Measurements from ENCODE around the gene ARG2. TPM values are rescaled to one million over a fixed set of nuclear protein-coding genes. Genes with fewer than 3 reads are reported as not detected.

Gene ARG2
- total and polyA plus RNA-seq, 2 of the 4 experiments (the other 2 are of a cell fraction) = 1.1 to 2.5 TPM

DNA sequence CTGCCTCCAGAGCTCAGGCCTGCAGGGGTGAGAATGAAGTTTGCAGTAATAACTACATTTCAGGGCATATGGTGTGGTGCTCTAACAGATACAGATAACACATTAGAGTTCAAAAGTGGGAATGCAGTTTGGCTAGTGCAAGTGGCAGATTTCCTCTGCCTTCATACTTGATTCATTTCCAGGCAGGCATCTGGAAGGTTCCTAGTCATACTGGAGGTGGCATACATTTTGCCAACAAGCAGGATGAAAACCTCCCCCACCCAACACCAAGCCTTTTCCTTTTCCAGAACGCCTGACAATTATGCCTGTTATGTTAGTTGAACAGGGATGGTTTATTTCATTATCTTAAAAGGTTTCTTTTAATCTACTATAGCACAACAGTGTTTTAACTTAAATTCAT, 30.4 kb downstream of the ARG2 start:
- H4K8ac ChIP-seq (ENCODE audit: low read depth in 2 of 2, low read length in 2 of 2) = no peak overlapping the region
- H3K14ac ChIP-seq (replicated peaks; ENCODE audit: low read depth, low read length) = no peak overlapping the region
- H3K9me1 ChIP-seq (ENCODE audit: insufficient read depth, low read length) = peaks cover 6% of the 10 kb centered on the region
- peaks cover 46% of the 10 kb centered on the region for H3K36me3 ChIP-seq (ENCODE audit: control insufficient read depth, insufficient read depth, low read length)
- H4K5ac ChIP-seq (ENCODE audit: low read depth, low read length) = no peak overlapping the region
- no peak overlapping the region for H3K27ac ChIP-seq (ENCODE audit: insufficient read depth, low read length)
- no peak overlapping the region for H3K4me3 ChIP-seq (ENCODE audit: insufficient read depth, low read depth, low read length)
- H3K79me1 ChIP-seq (ENCODE audit: low read depth in 1 of 2, low read length in 2 of 2) = no peaks in the 10 kb centered on the region; a peak in 1 of 4 replicates
- H3K4me1 ChIP-seq (ENCODE audit: control insufficient read depth, insufficient read depth, low read length) = peaks cover 2% of the 10 kb centered on the region; the same call in 1 of the 2 replicates
- H2BK5ac ChIP-seq (ENCODE audit: low read depth, low read length, poor library complexity, severe bottlenecking) = no peak overlapping the region
- H2AK5ac ChIP-seq (ENCODE audit: low read depth, low read length) = no peak overlapping the region
- no peak overlapping the region for H2AK9ac ChIP-seq (replicated peaks; ENCODE audit: low read depth, low read length, poor library complexity)
- no peak overlapping the region for H2BK20ac ChIP-seq (ENCODE audit: low read depth, low read length)
- in situ Hi-C loops (cut with MboI; ENCODE audit: low sequenced_read_pairs) = no loop called here
- TF ChIP-seq CEBPB (IDR thresholded peaks at IDR 0.05; ENCODE audit: low read depth, low read length) (no peak), MAFK (IDR thresholded peaks at IDR 0.05; ENCODE audit: low read depth, low read length) (no peak), CHD1 (IDR thresholded peaks at IDR 0.05; ENCODE audit: low read depth, low read length) (no peak), MAZ (IDR thresholded peaks at IDR 0.05; ENCODE audit: borderline replicate concordance, low read depth, low read length) (no peak), BHLHE40 (IDR thresholded peaks at IDR 0.05; ENCODE audit: low read depth, low read length) (no peak), RFX5 (IDR thresholded peaks at IDR 0.05; ENCODE audit: low read depth, low read length) (no peak), MXI1 (IDR thresholded peaks at IDR 0.05; ENCODE audit: borderline replicate concordance, low read depth, low read length) (no peak), SMC3 (IDR thresholded peaks at IDR 0.05; ENCODE audit: low read depth, low read length) (no peak), POLR2A (IDR thresholded peaks at IDR 0.05; ENCODE audit: low read depth, low read length) (no peak), RCOR1 (IDR thresholded peaks at IDR 0.05; ENCODE audit: insufficient replicate concordance, low read length) (no peak), NFE2L2 (IDR thresholded peaks at IDR 0.05; ENCODE audit: low read depth, low read length) (no peak), RAD21 (IDR thresholded peaks at IDR 0.05; ENCODE audit: low read length) (no peak), FOS (IDR thresholded peaks at IDR 0.05; ENCODE audit: low read depth, low read length) (no peak)
- TF ChIP-seq, protein P1, sequence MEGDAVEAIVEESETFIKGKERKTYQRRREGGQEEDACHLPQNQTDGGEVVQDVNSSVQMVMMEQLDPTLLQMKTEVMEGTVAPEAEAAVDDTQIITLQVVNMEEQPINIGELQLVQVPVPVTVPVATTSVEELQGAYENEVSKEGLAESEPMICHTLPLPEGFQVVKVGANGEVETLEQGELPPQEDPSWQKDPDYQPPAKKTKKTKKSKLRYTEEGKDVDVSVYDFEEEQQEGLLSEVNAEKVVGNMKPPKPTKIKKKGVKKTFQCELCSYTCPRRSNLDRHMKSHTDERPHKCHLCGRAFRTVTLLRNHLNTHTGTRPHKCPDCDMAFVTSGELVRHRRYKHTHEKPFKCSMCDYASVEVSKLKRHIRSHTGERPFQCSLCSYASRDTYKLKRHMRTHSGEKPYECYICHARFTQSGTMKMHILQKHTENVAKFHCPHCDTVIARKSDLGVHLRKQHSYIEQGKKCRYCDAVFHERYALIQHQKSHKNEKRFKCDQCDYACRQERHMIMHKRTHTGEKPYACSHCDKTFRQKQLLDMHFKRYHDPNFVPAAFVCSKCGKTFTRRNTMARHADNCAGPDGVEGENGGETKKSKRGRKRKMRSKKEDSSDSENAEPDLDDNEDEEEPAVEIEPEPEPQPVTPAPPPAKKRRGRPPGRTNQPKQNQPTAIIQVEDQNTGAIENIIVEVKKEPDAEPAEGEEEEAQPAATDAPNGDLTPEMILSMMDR (conservative IDR thresholded peaks at IDR 0.05; ENCODE audit: low read depth, low read length) = no peak
- TF ChIP-seq, protein P2, sequence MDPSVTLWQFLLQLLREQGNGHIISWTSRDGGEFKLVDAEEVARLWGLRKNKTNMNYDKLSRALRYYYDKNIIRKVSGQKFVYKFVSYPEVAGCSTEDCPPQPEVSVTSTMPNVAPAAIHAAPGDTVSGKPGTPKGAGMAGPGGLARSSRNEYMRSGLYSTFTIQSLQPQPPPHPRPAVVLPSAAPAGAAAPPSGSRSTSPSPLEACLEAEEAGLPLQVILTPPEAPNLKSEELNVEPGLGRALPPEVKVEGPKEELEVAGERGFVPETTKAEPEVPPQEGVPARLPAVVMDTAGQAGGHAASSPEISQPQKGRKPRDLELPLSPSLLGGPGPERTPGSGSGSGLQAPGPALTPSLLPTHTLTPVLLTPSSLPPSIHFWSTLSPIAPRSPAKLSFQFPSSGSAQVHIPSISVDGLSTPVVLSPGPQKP (IDR thresholded peaks at IDR 0.05; ENCODE audit: borderline replicate concordance, low read depth, low read length) = no peak
- no peaks in the 10 kb centered on the region for H4K20me1 ChIP-seq (ENCODE audit: insufficient read depth, low read length)
- no peak overlapping the region for H3K23ac ChIP-seq (ENCODE audit: low read depth, low read length)
- no peak overlapping the region for H2BK120ac ChIP-seq (ENCODE audit: low read depth, low read length)
- WGBS, 2 experiments (ENCODE audit: extremely low coverage in 2 of 2, insufficient read length in 1 of 2) = no CpG with 5 or more reads among the region's 1 CpG
- intact Hi-C loops (cut with micrococcal nuclease) = no loop called here
- H3K4ac ChIP-seq (ENCODE audit: low read depth, low read length) = no peak overlapping the region
- H3K9ac ChIP-seq (ENCODE audit: low read depth, low read length) = no peak overlapping the region
- no peak for ATAC-seq (ENCODE audit: low read depth)
- H3K56ac ChIP-seq (ENCODE audit: extremely low read depth, insufficient read depth, low read length) = no peak overlapping the region
- no peak overlapping the region for H3K4me2 ChIP-seq (ENCODE audit: low read depth, low read length)
- dilution Hi-C loops (cut with HindIII; ENCODE audit: low sequenced_read_pairs, unreplicated experiment) = no loop called here
- no peak for DNase-seq
- CTCF ChIA-PET = no interaction called here
- no peak overlapping the region for H2AFZ ChIP-seq (replicated peaks; ENCODE audit: low read length, poor library complexity)
- POLR2A ChIA-PET (ENCODE audit: unreplicated experiment) = no interaction called here
- BruUV-seq (replicated peaks) = no TSS peak
- no peaks in the 10 kb centered on the region for H3K9me3 ChIP-seq (ENCODE audit: control insufficient read depth, insufficient read depth, low read length)
- H2BK15ac ChIP-seq (ENCODE audit: low read depth, low read length) = no peak overlapping the region
- H3K18ac ChIP-seq (ENCODE audit: low read depth, low read length) = no peak overlapping the region
- H3K27me3 ChIP-seq (ENCODE audit: control insufficient read depth, insufficient read depth, low read length) = no peaks in the 10 kb centered on the region
- no peak overlapping the region for H4K91ac ChIP-seq (ENCODE audit: insufficient read depth, low read depth, low read length)

Data from IMR-90 (cell line).